A673 (cell line): ENCODE measurements around the gene TRIM15.

Source experiments
- CTCF ChIP-seq: fragments of 300-800, 200-600 bp; sonication (generic); conservative IDR thresholded peaks from 2 replicates; pipeline ENCODE4 v1.5.1; 2017; ENCODE audit warnings: low read depth, mild to moderate bottlenecking, antibody characterized with exemption, low read length, moderate library complexity, mixed read lengths
- EZH2 ChIP-seq: fragments of 200-600 bp; sonication (generic); IDR thresholded peaks from 2 replicates; pipeline ENCODE4 v1.6.1; 2017; ENCODE audit warnings: borderline replicate concordance, low read depth, mild to moderate bottlenecking, mixed read lengths, antibody characterized with exemption, low read length; ENCODE audit not compliant: poor library complexity, severe bottlenecking

- TF ChIP-seq CTCF = no peak
- no peak for TF ChIP-seq EZH2
Observed at GRCh38 chr6:30129265-30130178, 33.8 kb upstream of the TRIM15 start.
